Breast epithelium (tissue), 3 donors: Measurements from ENCODE around the gene POLR1D.

Source experiments
- CTCF ChIP-seq, 3 donors: fragments of 450-650 bp; IDR thresholded peaks; one replicate each; pipeline ENCODE4 v1.5.1; 2016 to 2017; ENCODE audit warnings: antibody characterized with exemption in 3 of 3, mild to moderate bottlenecking in 3 of 3, moderate library complexity in 3 of 3
- POLR2A ChIP-seq: fragments of 450-650 bp; IDR thresholded peaks from one replicate; pipeline ENCODE4 v1.6.1; 2016; ENCODE audit warnings: antibody characterized with exemption, mild to moderate bottlenecking, moderate library complexity
- POLR2AphosphoS5 ChIP-seq, 3 donors: sonication (generic); formaldehyde crosslinking; IDR thresholded peaks; one replicate each; pipeline ENCODE4 v1.6.1; 2017; ENCODE audit warnings: antibody characterized with exemption in 3 of 3

DNA sequence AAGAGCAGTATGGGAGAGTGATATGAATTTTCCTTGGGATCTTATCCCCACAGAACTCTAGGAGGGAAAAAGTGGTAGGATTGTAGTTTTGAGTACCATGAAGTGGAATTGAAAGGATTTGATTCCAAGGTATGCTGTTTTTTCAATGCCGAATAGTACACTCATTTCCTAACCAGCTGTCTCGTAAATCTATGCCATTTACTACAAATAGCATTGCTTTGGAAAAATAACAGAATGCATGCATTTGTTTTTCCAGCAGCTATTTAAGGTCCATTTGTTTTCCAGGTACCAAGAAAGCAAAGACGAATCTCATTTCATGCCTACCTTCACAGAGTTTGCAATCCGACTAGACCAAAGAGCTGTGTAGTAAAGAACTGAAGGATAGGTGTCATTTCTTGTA, 10.5 kb downstream of the POLR1D start:
- TF ChIP-seq CTCF (IDR thresholded peaks at IDR 0.05) = no peak
- TF ChIP-seq POLR2A = no peak
- no peak for TF ChIP-seq POLR2AphosphoS5 (IDR thresholded peaks at IDR 0.05)
